Peyer's patch (tissue), 4 donors: ENCODE results near the gene LACC1.

Experiments used
- CTCF ChIP-seq, 6 experiments: fragments of 450-650 bp in 4 of 6; fragments of 200-600 bp in 2 of 6; sonication (generic) in 1 of 6; IDR thresholded peaks; one replicate each; pipeline ENCODE4 v1.5.1; 2017 to 2019; ENCODE audit warnings: antibody characterized with exemption in 6 of 6, mild to moderate bottlenecking in 3 of 6, moderate library complexity in 1 of 6
- POLR2A ChIP-seq, 2 donors: fragments of 450-650 bp; IDR thresholded peaks; one replicate each; pipeline ENCODE4 v1.5.1; 2017; ENCODE audit warnings: antibody characterized with exemption in 2 of 2, mild to moderate bottlenecking in 2 of 2, moderate library complexity in 2 of 2

DNA sequence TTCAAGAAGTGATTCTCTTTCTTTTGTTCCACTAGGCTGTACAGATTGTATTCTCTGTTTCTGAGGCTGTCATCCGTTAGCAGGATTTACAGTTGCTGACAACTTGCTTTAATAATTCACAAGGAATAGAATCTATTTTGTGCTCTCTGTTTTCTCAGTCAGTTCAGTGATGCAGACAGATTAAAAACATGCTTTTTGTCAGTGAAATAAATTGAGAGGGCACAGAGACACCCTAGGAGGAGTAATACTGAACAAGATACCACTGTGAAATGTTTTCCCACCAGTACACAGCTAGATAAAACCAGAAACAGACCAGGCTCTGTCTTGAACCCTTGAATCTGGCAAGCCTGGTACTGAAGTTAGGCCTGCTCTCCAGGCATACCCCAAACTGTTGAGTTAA, 58.7 kb downstream of the LACC1 start:
- TF ChIP-seq CTCF (IDR thresholded peaks at IDR 0.05) (no peak), POLR2A (IDR thresholded peaks at IDR 0.05) (no peak)
